NCI-H2081 treated with DMSO at 0.1 percent for 48 hours (cell line): ENCODE measurements around the gene VSIG10.
"Not testable (repeated sequence)": the region's sequence is repeated elsewhere in the genome, so short reads cannot be mapped to it uniquely, and the experiment has no call there.

ENCODE experiments used
- DNase-seq: peaks from one replicate; lab custom pipeline; 2025; lab: John Stamatoyannopoulos, UW

The VSIG10 gene

GRCh38 chr12:118107694-118108093 is 3.9 kb upstream of the VSIG10 start:
- no peak for DNase-seq

- no peak for DNase-seq
These were observed 3.2 kb upstream of the VSIG10 start for GRCh38 chr12:118107011-118107410.

- no peak for DNase-seq
These were observed 610 bp downstream of the VSIG10 start for GRCh38 chr12:118103201-118103600.

GRCh38 chr12:118102609-118103008 is 1.2 kb downstream of the VSIG10 start:
- DNase-seq, result no peak

- DNase-seq, result no peak
These were observed 1.7 kb downstream of the VSIG10 start for GRCh38 chr12:118102070-118102469.

- no peak for DNase-seq
These were observed 2.8 kb downstream of the VSIG10 start for GRCh38 chr12:118101051-118101450.

GRCh38 chr12:118098911-118099671 is 4.7 kb downstream of the VSIG10 start:
- DNase-seq, result no peak

GRCh38 chr12:118098401-118098800 is 5.4 kb downstream of the VSIG10 start:
- no peak for DNase-seq

- DNase-seq, result no peak
These were observed 9.8 kb downstream of the VSIG10 start for GRCh38 chr12:118094039-118094438.

- no peak for DNase-seq
These were observed 14.0 kb downstream of the VSIG10 start for GRCh38 chr12:118089782-118090181.

GRCh38 chr12:118082161-118082560 is 21.6 kb downstream of the VSIG10 start:
- no peak for DNase-seq

GRCh38 chr12:118081521-118081920 is 22.3 kb downstream of the VSIG10 start:
- not testable (repeated sequence) for DNase-seq

GRCh38 chr12:118073768-118074167 is 30.0 kb downstream of the VSIG10 start:
- DNase-seq, result no peak

GRCh38 chr12:118070650-118071049 is 33.2 kb downstream of the VSIG10 start:
- DNase-seq, result no peak

- DNase-seq, result no peak
These were observed 35.4 kb downstream of the VSIG10 start for GRCh38 chr12:118068445-118068844.

GRCh38 chr12:118065380-118065779 is 38.4 kb downstream of the VSIG10 start:
- no peak for DNase-seq

GRCh38 chr12:118064608-118065007 is 39.2 kb downstream of the VSIG10 start:
- DNase-seq, result no peak

GRCh38 chr12:118063576-118064391 is 40.0 kb downstream of the VSIG10 start:
- DNase-seq, result no peak

GRCh38 chr12:118061873-118062843 is 41.7 kb downstream of the VSIG10 start:
- DNase-seq, result no peak

- no peak for DNase-seq
These were observed 42.6 kb downstream of the VSIG10 start, which contains the start of gene WSB2 for GRCh38 chr12:118061011-118061872. TSS of gene WSB2 (minus strand) at chr12:118061179. CDS start at chr12:118061048, 131 bp downstream.
